Lower leg skin (tissue), 3 donors: ENCODE measurements around the gene GRIK5.

Experiments
- POLR2A ChIP-seq, 2 donors: fragments of 450-650 bp; IDR thresholded peaks; one replicate each; pipeline ENCODE4 v1.6.1; 2016 to 2017; ENCODE audit warnings: antibody characterized with exemption in 2 of 2, mild to moderate bottlenecking in 1 of 2, moderate library complexity in 1 of 2
- TF ChIP-seq, protein P1 (sequence below), 3 donors: fragments of 450-650 bp; IDR thresholded peaks; one replicate each; pipeline ENCODE4 v1.5.1; 2016; ENCODE audit warnings: antibody characterized with exemption in 3 of 3, mild to moderate bottlenecking in 3 of 3, moderate library complexity in 2 of 3

GRCh38 chr19:41987141-41987860 is 82.7 kb downstream of the GRIK5 start:
- TF ChIP-seq, protein P1, sequence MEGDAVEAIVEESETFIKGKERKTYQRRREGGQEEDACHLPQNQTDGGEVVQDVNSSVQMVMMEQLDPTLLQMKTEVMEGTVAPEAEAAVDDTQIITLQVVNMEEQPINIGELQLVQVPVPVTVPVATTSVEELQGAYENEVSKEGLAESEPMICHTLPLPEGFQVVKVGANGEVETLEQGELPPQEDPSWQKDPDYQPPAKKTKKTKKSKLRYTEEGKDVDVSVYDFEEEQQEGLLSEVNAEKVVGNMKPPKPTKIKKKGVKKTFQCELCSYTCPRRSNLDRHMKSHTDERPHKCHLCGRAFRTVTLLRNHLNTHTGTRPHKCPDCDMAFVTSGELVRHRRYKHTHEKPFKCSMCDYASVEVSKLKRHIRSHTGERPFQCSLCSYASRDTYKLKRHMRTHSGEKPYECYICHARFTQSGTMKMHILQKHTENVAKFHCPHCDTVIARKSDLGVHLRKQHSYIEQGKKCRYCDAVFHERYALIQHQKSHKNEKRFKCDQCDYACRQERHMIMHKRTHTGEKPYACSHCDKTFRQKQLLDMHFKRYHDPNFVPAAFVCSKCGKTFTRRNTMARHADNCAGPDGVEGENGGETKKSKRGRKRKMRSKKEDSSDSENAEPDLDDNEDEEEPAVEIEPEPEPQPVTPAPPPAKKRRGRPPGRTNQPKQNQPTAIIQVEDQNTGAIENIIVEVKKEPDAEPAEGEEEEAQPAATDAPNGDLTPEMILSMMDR (IDR thresholded peaks at IDR 0.05) = no peak
- no peak for TF ChIP-seq POLR2A (IDR thresholded peaks at IDR 0.05)
